GM19452 (cell line): ENCODE measurements around the gene AZGP1.
A peak's percentile ranks its signal among the peaks of the same experiment; 100 is the strongest.
"Not testable (repeated sequence)": the region's sequence is repeated elsewhere in the genome, so short reads cannot be mapped to it uniquely, and the experiment has no call there.

Source experiments
- ATAC-seq: cut with Tn5 transposase; IDR thresholded peaks from one replicate; pipeline ENCODE4 v1.9.1; 2021; ENCODE audit not compliant: unreplicated experiment

The AZGP1 gene

GRCh38 chr7:99952649-99953048 is 23.2 kb downstream of the AZGP1 start:
- not testable (repeated sequence) for ATAC-seq

DNA sequence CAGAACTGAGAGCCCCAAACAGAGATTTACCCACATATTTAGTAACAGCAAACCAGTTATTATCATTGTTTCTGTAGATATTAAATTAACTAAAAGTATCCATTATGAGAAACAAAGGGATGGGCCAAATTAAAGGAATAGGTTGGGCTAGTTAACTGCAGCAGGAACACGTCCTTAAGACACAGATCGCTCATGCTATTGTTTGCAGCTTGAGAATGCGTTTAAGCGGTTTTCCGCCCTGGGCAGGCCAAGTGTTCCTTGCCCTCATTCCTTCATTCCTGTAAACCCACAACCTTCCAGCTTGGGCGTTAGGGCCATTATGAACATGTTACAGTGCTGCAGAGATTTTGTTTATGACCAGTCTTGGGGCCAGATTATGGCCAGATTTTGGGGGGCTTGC is 25.0 kb downstream of the AZGP1 start:
- ATAC-seq, result not testable (repeated sequence)

GRCh38 chr7:99949645-99950228 is 26.1 kb downstream of the AZGP1 start:
- ATAC-seq, result no peak

- no peak for ATAC-seq
Measured at GRCh38 chr7:99947608-99948007, 28.2 kb downstream of the AZGP1 start.

DNA sequence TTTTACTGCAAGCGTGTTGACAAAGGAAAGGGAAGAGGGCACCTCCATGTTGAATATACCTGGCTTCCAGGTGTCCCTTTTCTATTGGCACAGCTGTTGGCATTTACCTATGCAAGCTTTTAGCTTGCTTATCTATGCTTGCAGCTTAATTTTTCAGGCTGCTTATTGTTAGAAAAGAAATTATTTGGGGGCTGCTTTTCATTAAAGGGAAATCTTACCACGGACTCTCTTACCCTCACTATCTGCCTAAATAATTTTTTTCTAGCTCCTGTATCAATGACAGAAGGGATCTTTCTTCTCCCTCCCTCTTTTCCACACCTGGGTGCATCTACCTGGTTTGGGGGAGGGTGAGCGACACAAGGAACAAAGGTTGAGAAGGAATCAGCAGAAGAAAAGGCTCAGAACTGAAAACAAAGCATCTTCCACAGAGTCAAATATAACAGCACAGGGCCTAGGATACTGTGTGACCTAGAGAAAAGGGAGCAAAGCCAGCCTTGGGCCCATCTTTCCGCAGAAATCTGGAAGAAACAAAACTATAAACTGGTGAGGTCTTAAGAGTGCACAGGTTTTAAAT is 31.2 kb downstream of the AZGP1 start:
- ATAC-seq, result no peak

GRCh38 chr7:99943641-99944496 is 32.0 kb downstream of the AZGP1 start:
- ATAC-seq, result no peak

GRCh38 chr7:99938296-99938695 is 37.5 kb downstream of the AZGP1 start:
- no peak for ATAC-seq

- not testable (repeated sequence) for ATAC-seq
Measured at GRCh38 chr7:99935009-99935408, 40.8 kb downstream of the AZGP1 start.

GRCh38 chr7:99930376-99930775 is 45.5 kb downstream of the AZGP1 start:
- no peak for ATAC-seq

DNA sequence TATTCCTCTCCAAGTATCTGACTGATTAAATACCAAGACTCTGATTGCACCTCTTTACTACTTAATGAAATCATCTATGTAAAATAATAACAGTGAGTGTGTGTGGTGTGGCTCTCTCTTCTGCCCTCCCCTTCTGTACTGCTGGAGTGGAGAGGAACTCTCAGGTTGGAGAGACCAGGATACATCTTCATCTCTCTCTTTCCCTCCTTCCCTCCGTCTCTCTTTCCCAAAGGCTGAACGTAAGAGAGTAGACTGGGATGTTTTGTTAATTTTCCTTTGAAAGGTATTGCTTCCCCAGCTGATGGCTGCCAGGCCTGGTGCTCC is 46.1 kb downstream of the AZGP1 start:
- ATAC-seq, result no peak

DNA sequence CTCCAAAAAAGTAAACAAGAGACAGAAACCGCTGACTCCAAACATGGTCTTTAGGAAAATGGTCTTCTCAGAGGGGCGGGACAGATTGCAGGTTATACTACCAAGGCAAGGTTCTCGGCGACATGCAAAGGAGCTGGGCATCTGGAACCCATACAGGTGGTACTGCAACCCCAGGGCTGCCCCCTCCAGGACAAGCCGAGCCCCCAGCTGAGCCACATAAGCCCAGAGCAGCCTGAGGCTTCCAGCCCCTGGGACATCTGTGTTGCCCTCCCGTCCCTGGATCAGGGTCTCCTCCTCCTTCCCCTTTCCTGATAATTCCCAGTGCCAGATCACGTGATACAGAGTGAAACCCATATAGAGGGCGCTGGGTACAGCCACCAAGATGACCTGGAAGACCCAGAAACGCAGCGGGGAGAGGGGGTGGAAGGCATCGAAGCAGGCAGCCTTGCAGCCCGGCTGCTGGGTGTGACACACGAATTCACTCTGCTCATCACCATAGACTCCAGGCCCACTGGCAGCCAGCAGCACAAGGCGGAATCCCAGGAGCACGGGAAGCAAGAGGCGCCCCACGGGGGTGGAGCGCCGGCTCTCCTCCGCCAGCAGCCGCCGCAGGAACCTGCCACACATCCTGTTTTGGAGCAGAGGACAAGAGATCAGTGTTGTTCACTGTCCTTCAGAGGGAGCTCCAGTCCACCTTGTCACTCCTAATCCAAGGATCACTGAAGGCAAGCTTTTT is 46.7 kb downstream of the AZGP1 start, which contains the start of gene GJC3:
TSS of gene GJC3 (minus strand) at position 627 of the 736 bp plus-strand sequence. CDS start at position 627, 0 bp downstream.
- no peak for ATAC-seq

GRCh38 chr7:99928188-99928587 is 47.6 kb downstream of the AZGP1 start:
- no peak for ATAC-seq

DNA sequence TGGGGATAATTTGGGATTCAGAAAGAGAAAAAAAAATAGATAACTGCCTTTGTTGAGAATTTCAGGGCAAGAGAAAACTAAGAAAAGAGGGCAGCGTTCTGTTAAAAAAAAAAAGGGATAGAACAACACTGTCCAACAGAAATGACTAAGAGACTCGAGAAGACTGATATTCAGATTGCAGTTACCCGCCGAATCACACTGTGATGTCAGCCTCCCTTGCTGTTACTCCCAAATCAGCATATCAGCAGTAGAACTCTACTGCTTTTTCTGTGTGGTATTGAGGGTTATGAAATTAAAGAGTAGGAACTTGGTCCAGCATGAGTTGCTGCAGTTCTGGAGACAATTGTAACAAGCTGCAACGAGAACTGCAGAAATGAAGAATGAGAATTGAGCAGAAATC is 48.3 kb downstream of the AZGP1 start:
- ATAC-seq, result no peak

- ATAC-seq, result no peak
Measured at GRCh38 chr7:99926321-99926720, 49.5 kb downstream of the AZGP1 start.

GRCh38 chr7:99923200-99923599 is 52.6 kb downstream of the AZGP1 start:
- ATAC-seq, result no peak

GRCh38 chr7:99920149-99920548 is 55.7 kb downstream of the AZGP1 start:
- ATAC-seq, result no peak

GRCh38 chr7:99919814-99920112 is 56.1 kb downstream of the AZGP1 start:
- no peak for ATAC-seq

DNA sequence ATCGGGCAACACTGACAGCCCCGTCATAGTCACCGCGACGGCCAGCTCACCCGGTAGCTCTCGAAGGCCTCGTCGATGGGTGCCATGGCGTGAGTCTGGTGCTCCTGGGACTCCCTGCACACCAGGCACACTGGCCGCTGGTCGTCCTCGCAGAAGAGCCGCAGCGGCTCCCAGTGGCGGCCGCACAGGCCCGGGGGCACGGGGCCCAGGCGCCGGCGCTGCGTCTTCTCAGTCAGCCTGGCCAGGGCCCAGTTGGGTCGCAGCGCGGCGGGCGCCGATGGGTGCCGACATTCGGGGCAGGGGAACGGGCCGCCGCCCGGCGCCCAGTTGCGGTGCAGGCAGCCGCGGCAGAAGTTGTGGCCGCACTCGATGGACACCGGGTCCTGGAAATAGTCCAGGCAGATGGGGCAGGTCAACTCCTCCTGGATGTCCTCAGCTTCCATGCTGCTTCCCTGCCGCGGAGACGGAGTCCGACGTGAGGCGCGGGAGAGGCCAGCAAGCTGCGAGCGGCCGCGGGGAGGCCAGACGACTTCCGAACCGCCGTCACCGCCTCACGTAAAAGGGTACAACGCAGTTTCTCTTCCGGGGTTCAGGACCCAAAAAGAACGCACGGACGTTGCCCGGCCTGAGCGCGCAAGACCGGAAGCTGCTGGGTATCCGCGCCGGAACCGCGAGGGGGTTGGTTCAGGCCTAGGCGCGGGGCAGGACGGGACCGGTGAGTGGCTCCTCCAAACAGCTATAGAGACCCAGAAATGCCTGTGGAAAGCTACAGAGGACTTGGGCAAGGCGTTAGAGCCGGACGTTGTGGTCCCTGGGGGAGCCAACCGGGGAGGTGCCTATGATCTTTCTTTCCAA is 56.6 kb downstream of the AZGP1 start, which contains the start of gene TRIM4:
TSS of gene TRIM4 (minus strand) at position 572 of the 855 bp plus-strand sequence. CDS start at position 443, 129 bp downstream.
- peak; percentile 95 for ATAC-seq
